Fibroblast of skin of left quadriceps (primary cell): ENCODE data around the gene PLBD2.
"Not testable (repeated sequence)": the region's sequence is repeated elsewhere in the genome, so short reads cannot be mapped to it uniquely, and the experiment has no call there.

ENCODE experiments used
- DNase-seq, 2 experiments: peaks; one replicate each; pipeline ENCODE4 v3.0.0-alpha.2; 2013; ENCODE audit warnings: low read depth in 2 of 2

Gene PLBD2

GRCh38 chr12:113334786-113335539 lies 23.4 kb upstream of the PLBD2 start, which contains the start of gene SLC8B1:
Gene SLC8B1 (minus strand): TSS chr12:113335109. CDS start chr12:113332878, 2,231 bp downstream.
- peak; percentile 26 to 36 for DNase-seq

GRCh38 chr12:113339540-113339939 lies 18.8 kb upstream of the PLBD2 start:
- DNase-seq = no peak

GRCh38 chr12:113340061-113340460 lies 18.3 kb upstream of the PLBD2 start:
- DNase-seq = no peak

- no peak for DNase-seq
Observed at GRCh38 chr12:113341535-113341934, 16.9 kb upstream of the PLBD2 start.

GRCh38 chr12:113345318-113345717 lies 13.1 kb upstream of the PLBD2 start:
- DNase-seq = no peak

- DNase-seq = no peak
Observed at GRCh38 chr12:113346353-113346752, 12.0 kb upstream of the PLBD2 start.

GRCh38 chr12:113347107-113347506 lies 11.3 kb upstream of the PLBD2 start:
- DNase-seq = no peak

GRCh38 chr12:113347892-113348291 lies 10.5 kb upstream of the PLBD2 start:
- DNase-seq = no peak

- DNase-seq = no peak
Observed at GRCh38 chr12:113348849-113349536, 9.4 kb upstream of the PLBD2 start.

- no peak for DNase-seq
Observed at GRCh38 chr12:113351089-113351488, 7.3 kb upstream of the PLBD2 start.

GRCh38 chr12:113354192-113354591 lies 4.2 kb upstream of the PLBD2 start:
- not testable (repeated sequence) for DNase-seq

- peak in 1 of 2 experiments; percentile 5 for DNase-seq
Observed at GRCh38 chr12:113359133-113359938, 949 bp downstream of the PLBD2 start.

- no peak for DNase-seq
Observed at GRCh38 chr12:113359939-113360748, 1.8 kb downstream of the PLBD2 start.

GRCh38 chr12:113361574-113362370 lies 3.4 kb downstream of the PLBD2 start:
- DNase-seq = no peak

GRCh38 chr12:113364698-113365097 lies 6.3 kb downstream of the PLBD2 start:
- no peak for DNase-seq

- DNase-seq = no peak
Observed at GRCh38 chr12:113365639-113366395, 7.4 kb downstream of the PLBD2 start.

- no peak for DNase-seq
Observed at GRCh38 chr12:113366827-113367226, 8.4 kb downstream of the PLBD2 start.

GRCh38 chr12:113368331-113368730 lies 9.9 kb downstream of the PLBD2 start:
- no peak for DNase-seq

- no peak for DNase-seq
Observed at GRCh38 chr12:113369391-113369985, 11.1 kb downstream of the PLBD2 start.
